Activated naive CD4-positive, alpha-beta T cell treated with anti-CD3 and anti-CD28 coated beads, Interleukin-2, amount 10 ng/mL, durations not matched to agents 7 days and 5 days (primary cell): ENCODE results near the gene NCAN.
"Not testable (repeated sequence)": the region's sequence is repeated elsewhere in the genome, so short reads cannot be mapped to it uniquely, and the experiment has no call there.

ENCODE experiments used
- CTCF ChIA-PET: fragments of 350-600 bp; sonication (Branson Sonifier 250); formaldehyde crosslinking; loops from one replicate; lab custom pipeline; 2021; ENCODE audit warnings: antibody characterized with exemption; lab: Charles Lee
- DNase-seq: peaks from one replicate; pipeline ENCODE4 v3.0.0-alpha.2; 2020
- H3K27ac Mint-ChIP-seq: one replicate; pipeline ENCODE4 v1.8.0; 2021; ENCODE audit warnings: mild to moderate bottlenecking, moderate library complexity, mixed read lengths
- H3K27me3 Mint-ChIP-seq: one replicate; pipeline ENCODE4 v1.8.0; 2021; ENCODE audit warnings: mild to moderate bottlenecking, mixed read lengths
- H3K36me3 Mint-ChIP-seq: one replicate; pipeline ENCODE4 v1.8.0; 2021; ENCODE audit warnings: mixed read lengths
- H3K4me1 Mint-ChIP-seq: one replicate; pipeline ENCODE4 v1.8.0; 2021; ENCODE audit warnings: mixed read lengths
- H3K4me3 Mint-ChIP-seq: one replicate; pipeline ENCODE4 v1.8.0; 2021; ENCODE audit warnings: mild to moderate bottlenecking, moderate library complexity, mixed read lengths
- H3K9me3 Mint-ChIP-seq: one replicate; pipeline ENCODE4 v1.8.0; 2021; ENCODE audit warnings: mixed read lengths

The NCAN gene

GRCh38 chr19:19250196-19250801, 38.5 kb downstream of the NCAN start:
- no peaks in the 10 kb centered on the region for H3K9me3 Mint-ChIP-seq
- peaks cover 34% of the 10 kb centered on the region for H3K27me3 Mint-ChIP-seq
- H3K36me3 Mint-ChIP-seq, result no peaks in the 10 kb centered on the region
- H3K4me1 Mint-ChIP-seq, result no peaks in the 10 kb centered on the region
- no peak overlapping the region for H3K4me3 Mint-ChIP-seq
- CTCF ChIA-PET, result interaction anchor here (1.4 kb wide), 1 partner anchor 19 kb away, joined by 4 read pairs; no protein-coding TSS in a partner anchor
- H3K27ac Mint-ChIP-seq, result no peak overlapping the region
- DNase-seq, result no peak

DNA sequence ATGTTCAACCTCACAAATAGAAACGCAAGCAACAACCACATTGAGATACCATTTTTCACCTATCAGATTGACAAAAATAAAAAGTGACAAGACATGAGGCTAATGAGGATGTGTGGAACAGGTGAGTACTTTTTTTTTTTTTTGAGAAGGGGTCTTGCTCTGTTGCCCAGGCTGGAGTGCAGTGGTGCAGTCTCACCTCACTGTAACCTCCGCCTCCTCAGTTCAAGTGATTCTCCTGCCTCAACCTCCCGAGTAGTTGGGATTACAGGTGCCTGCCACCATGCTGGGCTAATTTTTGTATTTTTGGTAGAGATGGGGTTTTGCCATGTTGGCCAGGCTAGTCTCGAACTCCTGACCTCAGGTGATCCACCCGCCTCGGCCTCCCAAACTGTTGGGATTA, 41.7 kb downstream of the NCAN start:
- H3K27me3 Mint-ChIP-seq, result peaks cover 56% of the 10 kb centered on the region
- not testable (repeated sequence) for H3K4me1 Mint-ChIP-seq, DNase-seq, H3K9me3 Mint-ChIP-seq, H3K4me3 Mint-ChIP-seq, H3K36me3 Mint-ChIP-seq, H3K27ac Mint-ChIP-seq
- CTCF ChIA-PET, result interaction anchor here (1.0 kb wide), 1 partner anchor 79 kb away, joined by 3 read pairs; no protein-coding TSS in a partner anchor

DNA sequence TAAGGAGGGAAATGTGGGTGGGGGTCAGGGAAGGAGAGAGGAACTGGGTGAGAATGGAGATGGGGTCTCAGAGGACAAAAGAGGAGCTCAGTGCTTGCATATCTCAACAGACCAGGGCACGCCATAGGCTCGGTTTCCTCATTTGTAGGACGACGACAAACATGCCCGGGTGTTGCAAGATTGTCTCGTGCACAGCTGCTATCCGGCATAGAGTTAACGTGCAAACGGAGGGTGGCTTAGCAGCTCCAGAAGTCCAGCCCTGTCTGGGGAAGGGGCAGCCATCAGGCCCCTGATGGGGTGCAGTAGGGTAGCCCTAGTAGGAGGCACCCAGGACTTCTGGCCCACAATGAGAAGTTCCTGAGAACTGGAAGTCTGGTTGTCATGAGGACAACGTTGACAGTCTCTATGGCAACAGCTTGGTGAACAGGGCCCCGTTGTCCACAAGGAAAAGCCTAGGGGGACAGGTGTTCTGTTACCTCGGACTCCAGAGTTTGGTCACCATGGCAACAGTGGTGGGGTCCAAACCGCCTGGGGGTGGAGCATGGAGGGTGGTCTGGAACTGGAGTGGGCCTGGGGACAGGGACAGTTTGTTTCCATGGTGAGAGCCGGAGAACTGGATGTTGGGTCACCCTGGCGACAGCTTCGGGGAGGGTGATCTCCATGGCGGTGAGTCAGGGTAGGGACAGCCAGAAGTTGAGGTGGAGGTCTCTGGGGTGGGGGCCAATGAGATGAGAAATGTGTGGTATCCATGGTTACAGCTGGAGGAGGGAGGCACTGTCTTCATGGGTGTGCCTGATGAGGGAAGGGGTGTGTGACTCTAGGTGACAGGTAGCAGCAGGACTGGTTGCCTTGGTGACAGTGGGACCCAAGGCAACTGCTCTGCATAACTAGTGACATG, 44.6 kb downstream of the NCAN start:
- no peak for DNase-seq
- Mint-ChIP-seq H3K27me3 (peaks cover 65% of the 10 kb centered on the region), H3K4me3 (no peak overlapping the region), H3K27ac (no peak overlapping the region), H3K9me3 (no peaks in the 10 kb centered on the region), H3K4me1 (no peaks in the 10 kb centered on the region), H3K36me3 (no peaks in the 10 kb centered on the region)
- CTCF ChIA-PET, result no interaction called here

GRCh38 chr19:19257137-19257536, 45.4 kb downstream of the NCAN start:
- Mint-ChIP-seq H3K36me3 (no peaks in the 10 kb centered on the region), H3K27me3 (peaks cover 71% of the 10 kb centered on the region), H3K27ac (no peak overlapping the region), H3K9me3 (no peaks in the 10 kb centered on the region), H3K4me3 (no peak overlapping the region), H3K4me1 (peaks cover 2% of the 10 kb centered on the region)
- no peak for DNase-seq
- CTCF ChIA-PET, result no interaction called here

GRCh38 chr19:19257836-19258588, 46.3 kb downstream of the NCAN start:
- Mint-ChIP-seq H3K4me1 (peaks cover 2% of the 10 kb centered on the region), H3K4me3 (no peak overlapping the region), H3K9me3 (no peaks in the 10 kb centered on the region), H3K27me3 (peaks cover 74% of the 10 kb centered on the region), H3K36me3 (no peaks in the 10 kb centered on the region), H3K27ac (no peak overlapping the region)
- CTCF ChIA-PET, result no interaction called here
- DNase-seq, result no peak

DNA sequence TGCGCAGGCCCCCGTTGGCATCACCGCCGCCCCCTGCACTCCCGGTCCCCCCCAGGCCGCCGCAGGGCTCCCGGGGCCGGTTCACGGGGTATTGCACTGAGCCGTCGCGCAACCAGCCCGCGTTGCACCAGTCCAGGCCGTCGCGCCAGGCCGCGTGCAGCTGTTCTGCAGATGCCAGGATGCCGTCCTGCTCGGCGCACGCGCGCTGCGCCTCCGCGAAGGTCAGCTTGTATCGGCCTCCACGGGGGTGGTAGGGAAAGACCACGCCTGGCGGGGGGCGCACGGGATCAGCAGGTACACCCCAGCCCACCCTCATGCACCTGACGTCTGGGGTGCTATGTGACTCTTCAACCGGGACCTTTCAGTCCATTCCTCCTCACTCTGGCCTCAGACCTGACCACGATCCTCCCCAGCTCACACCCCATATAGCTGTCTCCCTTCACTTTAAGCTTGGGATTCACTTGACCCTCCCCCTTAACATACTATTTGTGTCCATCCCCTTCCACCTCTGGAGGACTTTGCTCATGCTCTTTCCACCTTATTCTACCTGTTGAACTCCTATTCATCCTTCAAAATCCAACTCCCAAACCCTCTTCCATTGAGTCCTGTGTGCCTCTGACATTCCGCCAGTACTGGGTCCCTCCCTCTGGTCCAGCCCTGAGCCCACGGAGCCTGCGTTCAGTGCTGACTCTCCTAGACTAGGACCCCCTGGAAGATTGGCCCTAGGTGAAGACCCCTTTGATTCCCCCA, 47.0 kb downstream of the NCAN start:
- Mint-ChIP-seq H3K27me3 (peaks cover 81% of the 10 kb centered on the region), H3K4me3 (no peak overlapping the region), H3K36me3 (no peaks in the 10 kb centered on the region), H3K9me3 (no peaks in the 10 kb centered on the region), H3K27ac (no peak overlapping the region), H3K4me1 (peaks cover 2% of the 10 kb centered on the region)
- no peak for DNase-seq
- CTCF ChIA-PET, result no interaction called here

DNA sequence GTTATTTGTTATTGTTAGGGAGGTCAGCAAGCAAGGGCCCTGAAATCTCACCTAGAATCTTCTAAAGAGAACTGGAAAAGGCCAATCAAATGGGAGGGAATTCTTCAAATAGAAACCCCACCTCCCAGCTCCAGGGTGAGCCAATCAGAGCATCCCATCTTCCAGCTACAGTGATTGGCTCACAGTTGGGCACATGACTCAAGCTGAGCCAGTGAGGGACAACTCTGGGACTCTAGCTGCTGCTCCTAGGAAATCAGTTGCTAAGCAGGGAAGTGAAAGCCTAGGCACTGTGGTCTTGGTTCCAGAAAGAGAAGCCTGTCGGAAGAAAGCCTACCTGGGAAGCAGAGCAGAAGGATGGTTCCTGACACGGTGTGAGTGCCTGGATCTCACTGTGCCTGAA, 48.0 kb downstream of the NCAN start:
- peaks cover 89% of the 10 kb centered on the region for H3K27me3 Mint-ChIP-seq
- H3K9me3 Mint-ChIP-seq, result no peaks in the 10 kb centered on the region
- H3K36me3 Mint-ChIP-seq, result no peaks in the 10 kb centered on the region
- DNase-seq, result no peak
- peaks cover 2% of the 10 kb centered on the region for H3K4me1 Mint-ChIP-seq
- no peak overlapping the region for H3K27ac Mint-ChIP-seq
- H3K4me3 Mint-ChIP-seq, result no peak overlapping the region
- CTCF ChIA-PET, result no interaction called here

- Mint-ChIP-seq H3K27ac (no peak overlapping the region), H3K4me3 (no peak overlapping the region), H3K4me1 (peaks cover 2% of the 10 kb centered on the region), H3K27me3 (peaks cover 91% of the 10 kb centered on the region), H3K36me3 (no peaks in the 10 kb centered on the region), H3K9me3 (no peaks in the 10 kb centered on the region)
- CTCF ChIA-PET, result no interaction called here
- no peak for DNase-seq
These were observed 48.9 kb downstream of the NCAN start for GRCh38 chr19:19260417-19261214.

DNA sequence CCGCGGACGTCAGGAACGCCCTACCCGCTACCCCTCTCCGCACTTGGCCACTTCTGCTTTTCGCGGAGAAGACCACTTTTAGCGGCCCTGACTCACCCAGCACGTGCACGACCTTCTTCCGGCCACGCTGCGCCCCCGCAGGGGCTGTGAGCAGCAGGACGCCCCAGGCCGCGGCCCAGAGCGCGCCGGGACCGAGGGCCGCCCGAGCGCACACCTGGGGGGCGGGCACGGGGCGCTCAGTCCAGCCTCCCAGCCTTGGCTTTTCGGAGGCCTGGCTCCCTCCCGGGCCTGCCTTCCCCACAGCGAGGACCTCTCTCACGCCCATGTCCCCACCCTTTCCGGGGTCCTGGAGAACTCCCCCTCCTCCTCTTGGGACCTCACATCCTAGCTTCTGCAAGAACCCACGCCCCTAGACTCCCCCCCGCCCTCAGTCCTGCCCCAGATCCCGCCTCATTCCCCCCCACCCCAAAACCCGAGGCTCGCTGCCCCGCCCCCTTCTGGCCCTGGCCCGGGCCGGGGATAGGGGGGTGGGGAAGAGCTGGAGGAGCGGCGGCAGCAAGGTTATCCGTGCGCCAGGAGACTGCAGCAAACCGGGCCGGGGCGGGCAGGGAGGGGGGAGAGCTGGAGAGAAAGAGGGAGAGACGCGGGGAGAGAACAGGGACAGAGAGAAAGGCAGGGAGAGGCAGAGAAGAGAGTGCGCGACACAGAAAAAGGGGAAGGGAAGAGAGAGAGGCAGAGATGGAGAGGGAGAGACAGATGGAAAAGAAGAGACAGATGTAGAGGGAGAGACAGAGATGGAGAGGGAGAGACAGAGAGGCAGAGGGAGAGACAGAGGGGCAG, 49.8 kb downstream of the NCAN start:
- Mint-ChIP-seq H3K36me3 (no peaks in the 10 kb centered on the region), H3K9me3 (no peaks in the 10 kb centered on the region), H3K4me1 (peaks cover 2% of the 10 kb centered on the region), H3K27me3 (peaks cover 88% of the 10 kb centered on the region), H3K27ac (no peak overlapping the region), H3K4me3 (no peak overlapping the region)
- no peak for DNase-seq
- CTCF ChIA-PET, result no interaction called here

DNA sequence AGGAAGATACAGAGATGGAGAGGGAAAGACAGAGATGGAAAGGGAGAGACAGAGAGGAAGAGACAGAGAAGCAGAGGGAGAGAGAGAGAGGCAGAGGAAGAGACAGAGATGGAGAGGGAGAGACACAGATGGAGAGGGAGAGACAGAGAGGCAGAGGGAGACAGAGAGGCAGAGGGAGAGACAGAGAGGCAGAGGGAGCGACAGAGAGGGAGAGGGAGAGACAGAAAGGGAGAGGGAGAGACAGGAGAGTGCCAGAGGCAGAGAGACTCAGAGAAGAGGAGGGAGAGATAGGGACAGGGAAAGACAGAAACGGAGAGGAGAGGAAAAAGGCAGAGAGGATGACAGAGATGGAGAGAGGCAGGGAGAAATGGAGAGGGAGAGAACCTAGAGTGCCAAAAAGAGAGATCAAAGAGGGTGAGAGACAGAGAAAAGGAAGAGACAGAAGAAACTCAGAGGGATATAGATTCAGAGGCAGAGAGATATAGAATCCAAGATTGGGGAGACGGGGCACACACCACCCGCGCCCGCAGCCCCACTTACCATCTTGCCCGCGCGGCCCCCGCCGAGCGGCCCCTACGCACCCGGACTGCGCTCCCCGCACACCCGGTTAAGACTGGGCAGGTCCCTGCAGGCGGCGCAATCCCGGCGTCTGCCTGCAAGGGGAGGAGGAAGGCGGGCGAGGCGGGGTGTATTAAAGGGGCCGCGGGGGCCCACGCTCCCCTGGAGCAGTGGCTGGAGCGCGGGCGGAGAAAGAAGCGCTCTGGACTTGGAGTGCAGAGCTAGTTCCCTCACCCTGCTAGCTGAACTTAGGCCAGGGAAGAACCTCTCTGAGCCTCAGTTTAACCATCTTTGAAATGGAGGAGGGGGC, 50.7 kb downstream of the NCAN start:
- no peak overlapping the region for H3K27ac Mint-ChIP-seq
- H3K4me3 Mint-ChIP-seq, result no peak overlapping the region
- no peaks in the 10 kb centered on the region for H3K36me3 Mint-ChIP-seq
- peaks cover 79% of the 10 kb centered on the region for H3K27me3 Mint-ChIP-seq
- no peaks in the 10 kb centered on the region for H3K9me3 Mint-ChIP-seq
- CTCF ChIA-PET, result no interaction called here
- no peak for DNase-seq
- H3K4me1 Mint-ChIP-seq, result peaks cover 2% of the 10 kb centered on the region

GRCh38 chr19:19263886-19264487, 52.2 kb downstream of the NCAN start:
- no peak overlapping the region for H3K27ac Mint-ChIP-seq
- peaks cover 2% of the 10 kb centered on the region for H3K4me1 Mint-ChIP-seq
- no peaks in the 10 kb centered on the region for H3K9me3 Mint-ChIP-seq
- CTCF ChIA-PET, result no interaction called here
- H3K36me3 Mint-ChIP-seq, result no peaks in the 10 kb centered on the region
- DNase-seq, result no peak
- no peak overlapping the region for H3K4me3 Mint-ChIP-seq
- peaks cover 86% of the 10 kb centered on the region for H3K27me3 Mint-ChIP-seq

- H3K4me1 Mint-ChIP-seq, result no peaks in the 10 kb centered on the region
- H3K36me3 Mint-ChIP-seq, result no peaks in the 10 kb centered on the region
- no peak for DNase-seq
- H3K4me3 Mint-ChIP-seq, result no peak overlapping the region
- CTCF ChIA-PET, result no interaction called here
- H3K27ac Mint-ChIP-seq, result no peak overlapping the region
- no peaks in the 10 kb centered on the region for H3K9me3 Mint-ChIP-seq
- peaks cover 82% of the 10 kb centered on the region for H3K27me3 Mint-ChIP-seq
These were observed 55.5 kb downstream of the NCAN start for GRCh38 chr19:19267305-19267704.
